Calu3 (cell line): ENCODE measurements around the gene TBL1XR1. TPM values are rescaled to one million over a fixed set of nuclear protein-coding genes. Genes with fewer than 3 reads are reported as not detected.
"Not testable (repeated sequence)": the region's sequence is repeated elsewhere in the genome, so short reads cannot be mapped to it uniquely, and the experiment has no call there.

Source experiments
- BruUV-seq: library from RNA; stranded (reverse); fragments of 400-500 nt; replicated peaks from 2 replicates; lab custom pipeline; 2021; lab: Mats Ljungman, UMichigan
- CTCF ChIA-PET: fragments of 300-600 bp; sonication (Branson Sonifier 250); formaldehyde crosslinking; loops from one replicate; lab custom pipeline; 2022; ENCODE audit warnings: antibody characterized with exemption; lab: Charles Lee
- DNase-seq: peaks from one replicate; pipeline ENCODE4 v3.0.0; 2022
- H3K27ac Mint-ChIP-seq: one replicate; pipeline ENCODE4 v1.8.0; 2022; ENCODE audit warnings: mixed read lengths; ENCODE audit not compliant: unreplicated experiment
- H3K27me3 Mint-ChIP-seq: one replicate; pipeline ENCODE4 v1.8.0; 2022; ENCODE audit warnings: mixed read lengths; ENCODE audit not compliant: unreplicated experiment
- H3K36me3 Mint-ChIP-seq: one replicate; pipeline ENCODE4 v1.8.0; 2022; ENCODE audit warnings: mild to moderate bottlenecking, moderate library complexity, mixed read lengths; ENCODE audit not compliant: insufficient read depth, unreplicated experiment
- H3K4me1 Mint-ChIP-seq: one replicate; pipeline ENCODE4 v1.8.0; 2022; ENCODE audit warnings: mild to moderate bottlenecking, low read depth, mixed read lengths; ENCODE audit not compliant: unreplicated experiment
- H3K4me3 Mint-ChIP-seq: one replicate; pipeline ENCODE4 v1.8.0; 2022; ENCODE audit warnings: mild to moderate bottlenecking, low read depth, moderate library complexity, mixed read lengths; ENCODE audit not compliant: unreplicated experiment
- H3K9me3 Mint-ChIP-seq: one replicate; pipeline ENCODE4 v1.8.0; 2022; ENCODE audit warnings: low read depth, mixed read lengths; ENCODE audit not compliant: unreplicated experiment
- intact Hi-C: fragments of 100-400 bp; cut with micrococcal nuclease; formaldehyde crosslinking; loops from one replicate; pipeline ENCODE4 v1.10.0; 2022; ENCODE audit not compliant: unreplicated experiment
- total RNA-seq: library from RNA; stranded (reverse); gene quantifications from 2 replicates; pipeline ENCODE4 v1.2.3, GENCODE V29; 2022
- TF ChIP-seq, protein P1 (sequence below): fragments of 200-600 bp; IDR thresholded peaks from one replicate; pipeline ENCODE4 v1.8.0; 2022; ENCODE audit warnings: antibody characterized with exemption; ENCODE audit not compliant: unreplicated experiment

The TBL1XR1 gene
- total RNA-seq, 1 experiment from 2014 or later: 206 TPM

DNA sequence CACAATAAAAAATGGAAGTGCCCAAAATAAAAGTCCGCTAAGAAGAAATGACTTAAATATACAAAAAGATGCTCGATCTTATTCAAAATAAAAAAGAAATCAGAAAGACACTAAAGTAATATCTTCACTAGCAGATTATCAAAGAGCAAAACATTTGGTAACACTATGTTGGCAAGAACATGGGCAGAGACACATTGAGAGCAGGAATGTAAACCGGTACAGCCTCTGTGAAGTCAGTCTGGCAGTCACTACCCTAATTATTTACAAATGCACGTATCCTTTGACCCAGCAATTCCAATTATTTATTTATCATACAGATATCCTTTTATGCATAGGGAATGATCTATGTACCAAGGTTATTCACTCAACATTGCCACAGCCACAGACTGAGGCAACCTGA, 34.5 kb downstream of the TBL1XR1 start:
- CTCF ChIA-PET: no interaction called here
- H3K4me1 Mint-ChIP-seq: peaks cover 38% of the 10 kb centered on the region
- no peak overlapping the region for H3K4me3 Mint-ChIP-seq
- TF ChIP-seq, protein P1, sequence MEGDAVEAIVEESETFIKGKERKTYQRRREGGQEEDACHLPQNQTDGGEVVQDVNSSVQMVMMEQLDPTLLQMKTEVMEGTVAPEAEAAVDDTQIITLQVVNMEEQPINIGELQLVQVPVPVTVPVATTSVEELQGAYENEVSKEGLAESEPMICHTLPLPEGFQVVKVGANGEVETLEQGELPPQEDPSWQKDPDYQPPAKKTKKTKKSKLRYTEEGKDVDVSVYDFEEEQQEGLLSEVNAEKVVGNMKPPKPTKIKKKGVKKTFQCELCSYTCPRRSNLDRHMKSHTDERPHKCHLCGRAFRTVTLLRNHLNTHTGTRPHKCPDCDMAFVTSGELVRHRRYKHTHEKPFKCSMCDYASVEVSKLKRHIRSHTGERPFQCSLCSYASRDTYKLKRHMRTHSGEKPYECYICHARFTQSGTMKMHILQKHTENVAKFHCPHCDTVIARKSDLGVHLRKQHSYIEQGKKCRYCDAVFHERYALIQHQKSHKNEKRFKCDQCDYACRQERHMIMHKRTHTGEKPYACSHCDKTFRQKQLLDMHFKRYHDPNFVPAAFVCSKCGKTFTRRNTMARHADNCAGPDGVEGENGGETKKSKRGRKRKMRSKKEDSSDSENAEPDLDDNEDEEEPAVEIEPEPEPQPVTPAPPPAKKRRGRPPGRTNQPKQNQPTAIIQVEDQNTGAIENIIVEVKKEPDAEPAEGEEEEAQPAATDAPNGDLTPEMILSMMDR: no peak
- DNase-seq: no peak
- peaks cover 10% of the 10 kb centered on the region for H3K36me3 Mint-ChIP-seq
- intact Hi-C loops: no loop called here
- no peaks in the 10 kb centered on the region for H3K27me3 Mint-ChIP-seq
- H3K27ac Mint-ChIP-seq: no peak overlapping the region
- H3K9me3 Mint-ChIP-seq: peaks cover 2% of the 10 kb centered on the region
- no TSS peak for BruUV-seq

DNA sequence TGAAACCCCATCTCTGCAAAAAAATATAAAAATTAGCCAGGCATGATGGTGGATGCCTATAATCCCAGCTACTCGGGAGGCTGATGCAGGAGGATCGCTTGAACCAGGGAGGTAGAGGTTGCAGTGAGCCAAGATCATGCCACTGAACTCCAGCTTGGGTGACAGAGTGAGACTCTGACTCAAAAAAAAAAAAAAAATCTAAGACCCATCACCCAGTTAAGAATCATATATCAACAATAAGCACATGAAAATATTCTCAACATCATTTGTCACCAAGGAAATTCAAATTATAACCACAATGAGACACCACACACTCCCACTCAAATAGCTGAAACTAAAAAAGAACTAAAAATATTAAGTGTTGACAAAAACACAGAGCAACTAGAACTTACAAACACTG, 35.7 kb downstream of the TBL1XR1 start:
- DNase-seq, BruUV-seq, H3K36me3 Mint-ChIP-seq, H3K4me3 Mint-ChIP-seq, intact Hi-C loops, H3K9me3 Mint-ChIP-seq, H3K27me3 Mint-ChIP-seq, H3K27ac Mint-ChIP-seq: not testable (repeated sequence)
- CTCF ChIA-PET: interaction anchor here (0.7 kb wide), 2 partner anchors 659 to 772 kb away, joined by 3 to 5 read pairs; no protein-coding TSS in a partner anchor
- peaks cover 36% of the 10 kb centered on the region for H3K4me1 Mint-ChIP-seq

DNA sequence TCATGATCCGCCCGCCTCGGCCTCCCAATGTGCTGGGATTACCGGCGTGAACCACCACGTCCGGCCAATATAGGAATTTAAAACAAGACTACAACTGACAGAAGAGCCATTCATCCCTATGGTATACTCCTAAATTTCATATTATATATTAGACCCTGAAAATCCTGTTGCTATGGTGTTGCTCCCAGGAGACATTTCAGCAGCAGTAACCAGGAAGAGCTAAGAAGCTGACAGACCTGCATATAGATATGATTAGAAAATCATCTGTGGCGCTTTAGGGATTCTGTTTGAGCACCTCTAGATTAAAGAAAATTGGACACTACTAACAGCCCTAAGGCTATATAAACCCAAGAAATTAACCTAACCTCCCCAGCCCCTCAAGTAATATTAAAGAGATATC, 38.8 kb downstream of the TBL1XR1 start:
- CTCF ChIA-PET: interaction anchor here (0.6 to 1.6 kb wide), 2 partner anchors 13 to 34 kb away, joined by 4 to 7 read pairs; no protein-coding TSS in a partner anchor
- intact Hi-C loops: no loop called here
- H3K4me1 Mint-ChIP-seq: peaks cover 28% of the 10 kb centered on the region
- TF ChIP-seq, protein P1: no peak
- H3K4me3 Mint-ChIP-seq: no peak overlapping the region
- H3K9me3 Mint-ChIP-seq: no peaks in the 10 kb centered on the region
- no peaks in the 10 kb centered on the region for H3K27me3 Mint-ChIP-seq
- DNase-seq: no peak
- peaks cover 4% of the 10 kb centered on the region for H3K36me3 Mint-ChIP-seq
- H3K27ac Mint-ChIP-seq: no peak overlapping the region
- BruUV-seq: no TSS peak

DNA sequence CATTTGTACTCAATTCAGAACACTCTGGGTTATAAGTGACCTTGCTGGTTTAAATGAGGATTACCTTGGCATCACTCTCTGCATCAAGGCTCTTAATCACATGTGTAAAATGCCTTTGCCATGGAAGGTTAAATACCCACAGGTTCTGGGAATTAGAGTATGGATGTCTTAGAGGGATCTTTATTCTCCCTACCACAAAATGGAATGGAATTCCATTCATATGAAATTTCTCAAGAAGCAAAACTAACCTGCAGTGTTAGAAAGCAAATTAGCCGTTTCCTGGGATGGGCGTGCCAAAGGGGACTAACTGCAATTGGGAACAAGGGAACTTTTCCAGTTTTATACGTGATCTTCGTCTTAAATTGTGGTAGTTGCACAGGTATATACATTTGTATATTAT, 39.8 kb downstream of the TBL1XR1 start:
- no peak for DNase-seq
- Mint-ChIP-seq H3K36me3 (peaks cover 6% of the 10 kb centered on the region), H3K9me3 (no peaks in the 10 kb centered on the region), H3K27ac (no peak overlapping the region), H3K27me3 (no peaks in the 10 kb centered on the region), H3K4me1 (peaks cover 27% of the 10 kb centered on the region), H3K4me3 (no peak overlapping the region)
- CTCF ChIA-PET: interaction anchor here (0.6 to 0.8 kb wide), 2 partner anchors 35 to 1877 kb away, joined by 4 to 6 read pairs; no protein-coding TSS in a partner anchor
- TF ChIP-seq, protein P1: no peak
- no TSS peak for BruUV-seq
- intact Hi-C loops: no loop called here

DNA sequence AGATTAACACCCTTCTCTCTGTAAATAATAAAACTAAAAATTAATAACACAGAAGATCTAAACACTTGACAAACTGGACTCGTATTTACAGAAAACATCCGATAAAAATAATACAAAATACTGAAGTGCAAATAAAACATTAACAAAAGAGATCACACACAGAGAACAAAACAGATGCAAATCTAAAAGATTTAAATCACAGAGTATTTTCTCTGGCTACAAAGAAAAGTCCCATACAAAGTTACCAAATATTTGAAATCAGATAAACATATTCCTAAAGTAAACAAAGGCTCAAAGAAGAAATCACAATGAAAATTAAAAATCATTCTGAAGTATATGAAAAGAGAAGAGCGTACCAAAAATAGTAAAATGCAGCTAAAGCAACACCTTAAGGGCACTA, 42.5 kb downstream of the TBL1XR1 start:
- Mint-ChIP-seq H3K27ac (peak overlapping the region; percentile 2), H3K9me3 (no peaks in the 10 kb centered on the region)
- intact Hi-C loops: no loop called here

More for the DNA sequence above, 42.5 kb downstream of the TBL1XR1 start:
- no peak for DNase-seq
- CTCF ChIA-PET: no interaction called here
- Mint-ChIP-seq H3K4me3 (no peak overlapping the region), H3K36me3 (peaks cover 10% of the 10 kb centered on the region), H3K4me1 (peaks cover 36% of the 10 kb centered on the region), H3K27me3 (no peaks in the 10 kb centered on the region)
- no TSS peak for BruUV-seq
- TF ChIP-seq, protein P1: no peak
